ENCODE results near the gene PCDHGA2. TPM values are rescaled to one million over a fixed set of nuclear protein-coding genes. Genes with fewer than 3 reads are reported as not detected.

The PCDHGA2 gene
- total and polyA plus RNA-seq, 2 experiments from 2014 or later = 0.45 to 1.0 TPM

- Histone ChIP-seq H3F3A (replicated peaks; ENCODE audit: low read depth) (0 out of 2 replicates have a peak, but pooled peaks cover 3% of the 10 kb centered on the region), H3K4me2 (no peak within 1 kb of the TSS), H3K4me3 (no peak within 1 kb of the TSS), H2AFZ (no peak within 1 kb of the TSS), H3K79me2 (replicated peaks; ENCODE audit: insufficient read depth) (no peaks in the 10 kb centered on the region), H3K27me3 (ENCODE audit: insufficient read depth) (no peaks in the 10 kb centered on the region), H3K9me2 (ENCODE audit: insufficient read depth) (no peaks in the 10 kb centered on the region), H4K20me1 (replicated peaks; ENCODE audit: insufficient read depth) (no peaks in the 10 kb centered on the region), H3K4me1 (ENCODE audit: insufficient read depth) (no peaks in the 10 kb centered on the region), H3K27ac (ENCODE audit: low read depth) (no peak within 1 kb of the TSS), H3K36me3 (ENCODE audit: insufficient read depth) (no peaks in the 10 kb centered on the region)
- Mint-ChIP-seq H3K4me1 (peaks cover 5% of the 10 kb centered on the region), H3K4me3 (no peak within 1 kb of the TSS), H3K27me3 (ENCODE audit: insufficient read depth, low read depth, poor library complexity) (peaks cover 5% of the 10 kb centered on the region), H3K36me3 (ENCODE audit: low read depth) (peaks cover 61% of the 10 kb centered on the region), H3K9me3 (peaks cover 62% of the 10 kb centered on the region), H3K27ac (no peak within 1 kb of the TSS)
- TF ChIP-seq CREB1 (CRISPR knock-in tag; IDR thresholded peaks at IDR 0.05; ENCODE audit: low read depth) = no peak
- no peak for TF ChIP-seq ZNF114 (CRISPR knock-in tag; IDR thresholded peaks at IDR 0.05)
- no peak for TF ChIP-seq STAT1 (IDR thresholded peaks at IDR 0.05; ENCODE audit: unreplicated experiment)
- no peak for TF ChIP-seq JUNB (IDR thresholded peaks at IDR 0.05; ENCODE audit: unreplicated experiment)
- no peak for TF ChIP-seq EZH2 (IDR thresholded peaks at IDR 0.05; ENCODE audit: low read depth, unreplicated experiment)
- TF ChIP-seq, protein P1, sequence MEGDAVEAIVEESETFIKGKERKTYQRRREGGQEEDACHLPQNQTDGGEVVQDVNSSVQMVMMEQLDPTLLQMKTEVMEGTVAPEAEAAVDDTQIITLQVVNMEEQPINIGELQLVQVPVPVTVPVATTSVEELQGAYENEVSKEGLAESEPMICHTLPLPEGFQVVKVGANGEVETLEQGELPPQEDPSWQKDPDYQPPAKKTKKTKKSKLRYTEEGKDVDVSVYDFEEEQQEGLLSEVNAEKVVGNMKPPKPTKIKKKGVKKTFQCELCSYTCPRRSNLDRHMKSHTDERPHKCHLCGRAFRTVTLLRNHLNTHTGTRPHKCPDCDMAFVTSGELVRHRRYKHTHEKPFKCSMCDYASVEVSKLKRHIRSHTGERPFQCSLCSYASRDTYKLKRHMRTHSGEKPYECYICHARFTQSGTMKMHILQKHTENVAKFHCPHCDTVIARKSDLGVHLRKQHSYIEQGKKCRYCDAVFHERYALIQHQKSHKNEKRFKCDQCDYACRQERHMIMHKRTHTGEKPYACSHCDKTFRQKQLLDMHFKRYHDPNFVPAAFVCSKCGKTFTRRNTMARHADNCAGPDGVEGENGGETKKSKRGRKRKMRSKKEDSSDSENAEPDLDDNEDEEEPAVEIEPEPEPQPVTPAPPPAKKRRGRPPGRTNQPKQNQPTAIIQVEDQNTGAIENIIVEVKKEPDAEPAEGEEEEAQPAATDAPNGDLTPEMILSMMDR (conservative IDR thresholded peaks at IDR 0.05; ENCODE audit: low read depth in 2 of 2) = peak; percentile 53 to 81
- DNase-seq (ENCODE audit: low spot score) (peak; percentile 44), ATAC-seq (no peak)
These were observed 16.4 kb downstream of the PCDHGA2 start, which contains the start of gene PCDHGA4 for GRCh38 chr5:141354900-141355469. Gene PCDHGA4, plus strand, starts transcription at chr5:141355021. Its CDS starts 87 bp downstream, at chr5:141355108.

GRCh38 chr5:141355641-141356040, 17.1 kb downstream of the PCDHGA2 start:
- H3K36me3 Mint-ChIP-seq (ENCODE audit: low read depth) = peaks cover 61% of the 10 kb centered on the region
- Histone ChIP-seq H3K4me3 (no peak overlapping the region), H3K27me3 (ENCODE audit: insufficient read depth) (no peaks in the 10 kb centered on the region), H3K36me3 (ENCODE audit: insufficient read depth) (no peaks in the 10 kb centered on the region), H3F3A (replicated peaks; ENCODE audit: low read depth) (0 out of 2 replicates have a peak, but pooled peaks cover 5% of the 10 kb centered on the region), H3K4me1 (ENCODE audit: insufficient read depth) (no peaks in the 10 kb centered on the region), H3K4me2 (no peak overlapping the region), H3K79me2 (replicated peaks; ENCODE audit: insufficient read depth) (no peaks in the 10 kb centered on the region), H3K9me2 (ENCODE audit: insufficient read depth) (no peaks in the 10 kb centered on the region), H3K27ac (ENCODE audit: low read depth) (no peak overlapping the region), H4K20me1 (replicated peaks; ENCODE audit: insufficient read depth) (no peaks in the 10 kb centered on the region), H2AFZ (no peak overlapping the region)
- no peak overlapping the region for H3K4me3 Mint-ChIP-seq
- ATAC-seq (no peak), DNase-seq (ENCODE audit: low spot score) (no peak)
- peaks cover 62% of the 10 kb centered on the region for H3K9me3 Mint-ChIP-seq
- peaks cover 4% of the 10 kb centered on the region for H3K27me3 Mint-ChIP-seq (ENCODE audit: insufficient read depth, low read depth, poor library complexity)
- H3K27ac Mint-ChIP-seq = no peak overlapping the region
- H3K4me1 Mint-ChIP-seq = peaks cover 5% of the 10 kb centered on the region
- TF ChIP-seq, protein P2, sequence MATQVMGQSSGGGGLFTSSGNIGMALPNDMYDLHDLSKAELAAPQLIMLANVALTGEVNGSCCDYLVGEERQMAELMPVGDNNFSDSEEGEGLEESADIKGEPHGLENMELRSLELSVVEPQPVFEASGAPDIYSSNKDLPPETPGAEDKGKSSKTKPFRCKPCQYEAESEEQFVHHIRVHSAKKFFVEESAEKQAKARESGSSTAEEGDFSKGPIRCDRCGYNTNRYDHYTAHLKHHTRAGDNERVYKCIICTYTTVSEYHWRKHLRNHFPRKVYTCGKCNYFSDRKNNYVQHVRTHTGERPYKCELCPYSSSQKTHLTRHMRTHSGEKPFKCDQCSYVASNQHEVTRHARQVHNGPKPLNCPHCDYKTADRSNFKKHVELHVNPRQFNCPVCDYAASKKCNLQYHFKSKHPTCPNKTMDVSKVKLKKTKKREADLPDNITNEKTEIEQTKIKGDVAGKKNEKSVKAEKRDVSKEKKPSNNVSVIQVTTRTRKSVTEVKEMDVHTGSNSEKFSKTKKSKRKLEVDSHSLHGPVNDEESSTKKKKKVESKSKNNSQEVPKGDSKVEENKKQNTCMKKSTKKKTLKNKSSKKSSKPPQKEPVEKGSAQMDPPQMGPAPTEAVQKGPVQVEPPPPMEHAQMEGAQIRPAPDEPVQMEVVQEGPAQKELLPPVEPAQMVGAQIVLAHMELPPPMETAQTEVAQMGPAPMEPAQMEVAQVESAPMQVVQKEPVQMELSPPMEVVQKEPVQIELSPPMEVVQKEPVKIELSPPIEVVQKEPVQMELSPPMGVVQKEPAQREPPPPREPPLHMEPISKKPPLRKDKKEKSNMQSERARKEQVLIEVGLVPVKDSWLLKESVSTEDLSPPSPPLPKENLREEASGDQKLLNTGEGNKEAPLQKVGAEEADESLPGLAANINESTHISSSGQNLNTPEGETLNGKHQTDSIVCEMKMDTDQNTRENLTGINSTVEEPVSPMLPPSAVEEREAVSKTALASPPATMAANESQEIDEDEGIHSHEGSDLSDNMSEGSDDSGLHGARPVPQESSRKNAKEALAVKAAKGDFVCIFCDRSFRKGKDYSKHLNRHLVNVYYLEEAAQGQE (IDR thresholded peaks at IDR 0.05; ENCODE audit: unreplicated experiment) = no peak
- TF ChIP-seq ZNF462 (CRISPR knock-in tag; IDR thresholded peaks at IDR 0.05) (no peak), JUNB (IDR thresholded peaks at IDR 0.05; ENCODE audit: unreplicated experiment) (no peak), CREB1 (CRISPR knock-in tag; IDR thresholded peaks at IDR 0.05; ENCODE audit: low read depth) (no peak), ZNF114 (CRISPR knock-in tag; IDR thresholded peaks at IDR 0.05) (no peak)

Measured in GM23338 (cell line).